GM19467 (cell line): ENCODE measurements around the gene SLC38A1.
"Not testable (repeated sequence)": the region's sequence is repeated elsewhere in the genome, so short reads cannot be mapped to it uniquely, and the experiment has no call there.

Experiments
- ATAC-seq: cut with Tn5 transposase; IDR thresholded peaks from one replicate; pipeline ENCODE4 v1.9.1; 2021; ENCODE audit warnings: mild to moderate bottlenecking, moderate library complexity; ENCODE audit not compliant: unreplicated experiment

Gene SLC38A1

DNA sequence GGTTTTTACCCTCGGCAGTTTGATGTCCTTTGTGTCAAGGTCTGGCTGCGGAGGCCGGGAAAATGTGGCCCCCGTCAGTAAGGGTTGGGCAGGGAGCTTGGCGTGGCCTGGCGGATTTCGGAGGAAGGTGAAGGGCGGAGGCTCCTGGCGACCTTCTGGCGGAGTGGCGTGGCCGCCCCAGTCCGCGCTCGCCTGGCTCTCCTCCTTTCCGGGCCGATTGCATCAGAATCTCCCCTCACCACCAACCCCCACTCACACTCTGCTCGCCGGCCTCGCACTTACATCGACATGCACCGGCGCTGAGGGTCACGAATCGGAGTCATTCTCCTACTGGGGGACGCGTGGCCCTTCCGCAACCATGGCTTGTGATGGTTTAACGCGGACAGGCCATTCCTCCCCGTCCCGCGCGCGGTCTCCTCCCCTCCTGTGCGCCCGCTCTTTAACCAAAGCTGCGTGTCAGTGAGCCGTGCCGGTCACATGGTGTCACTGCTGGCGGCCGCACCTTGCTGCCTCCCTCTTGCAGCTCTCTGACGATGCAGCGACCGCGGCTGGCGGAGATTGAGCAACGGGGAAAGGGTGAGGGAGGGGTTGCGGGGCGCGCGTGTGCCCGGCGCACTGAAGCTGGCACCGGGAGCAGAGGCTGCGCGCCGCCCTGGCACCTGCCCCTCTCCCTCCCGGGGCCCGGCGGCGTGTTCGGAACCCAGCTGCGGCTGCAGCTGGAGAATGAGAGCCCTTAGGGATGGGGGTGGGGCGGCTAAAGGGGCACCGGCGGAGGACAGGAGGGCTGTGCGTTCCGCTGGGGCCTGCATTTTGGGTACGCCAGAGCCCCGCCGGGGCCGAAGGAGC, at the start of gene SLC38A1:
Gene SLC38A1 (minus strand): TSS at position 461 of the 846 bp plus-strand sequence. CDS start 29,243 bp downstream, outside the sequence.
- peak; percentile 63 for ATAC-seq

GRCh38 chr12:46318037-46318436, 49.2 kb upstream of the SLC38A1 start:
- ATAC-seq, result no peak

- ATAC-seq, result no peak
These were observed 35.2 kb upstream of the SLC38A1 start for GRCh38 chr12:46304070-46304469.

DNA sequence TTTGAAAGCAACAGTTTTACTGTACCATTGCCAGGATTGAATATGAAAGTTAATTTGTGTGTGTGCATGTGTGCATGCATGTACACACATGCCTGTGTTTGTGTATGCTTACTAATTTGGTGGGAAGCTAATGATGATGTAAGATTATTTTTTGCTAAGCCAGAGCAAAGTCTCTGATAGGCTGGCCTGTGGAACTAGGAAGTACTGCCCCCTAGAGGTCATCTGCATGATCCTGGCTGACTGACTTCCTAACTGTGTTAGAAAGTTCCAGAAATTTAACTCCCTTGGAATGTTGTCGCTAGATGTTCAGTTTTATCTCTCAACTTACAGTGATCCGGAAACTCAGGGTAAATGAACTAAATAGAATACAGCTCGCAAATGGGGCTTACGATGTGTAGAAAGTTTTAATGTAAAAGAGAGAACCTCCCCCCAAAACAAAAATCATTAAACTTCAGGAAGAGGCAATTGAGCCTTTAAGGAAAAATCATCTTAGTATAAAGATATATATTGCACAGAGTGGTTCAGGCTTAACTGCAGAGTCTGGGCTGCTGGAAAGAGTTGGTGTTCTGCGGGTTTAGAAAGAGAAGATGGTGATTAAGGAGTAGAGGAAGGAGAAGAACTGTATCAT, 34.3 kb upstream of the SLC38A1 start:
- peak; percentile 54 for ATAC-seq

- ATAC-seq, result no peak
These were observed 32.1 kb upstream of the SLC38A1 start for GRCh38 chr12:46300910-46301309.

GRCh38 chr12:46299851-46300250, 31.0 kb upstream of the SLC38A1 start:
- ATAC-seq, result no peak

- no peak for ATAC-seq
These were observed 29.4 kb upstream of the SLC38A1 start for GRCh38 chr12:46298261-46298660.

- no peak for ATAC-seq
These were observed 28.0 kb upstream of the SLC38A1 start for GRCh38 chr12:46296822-46297221.

DNA sequence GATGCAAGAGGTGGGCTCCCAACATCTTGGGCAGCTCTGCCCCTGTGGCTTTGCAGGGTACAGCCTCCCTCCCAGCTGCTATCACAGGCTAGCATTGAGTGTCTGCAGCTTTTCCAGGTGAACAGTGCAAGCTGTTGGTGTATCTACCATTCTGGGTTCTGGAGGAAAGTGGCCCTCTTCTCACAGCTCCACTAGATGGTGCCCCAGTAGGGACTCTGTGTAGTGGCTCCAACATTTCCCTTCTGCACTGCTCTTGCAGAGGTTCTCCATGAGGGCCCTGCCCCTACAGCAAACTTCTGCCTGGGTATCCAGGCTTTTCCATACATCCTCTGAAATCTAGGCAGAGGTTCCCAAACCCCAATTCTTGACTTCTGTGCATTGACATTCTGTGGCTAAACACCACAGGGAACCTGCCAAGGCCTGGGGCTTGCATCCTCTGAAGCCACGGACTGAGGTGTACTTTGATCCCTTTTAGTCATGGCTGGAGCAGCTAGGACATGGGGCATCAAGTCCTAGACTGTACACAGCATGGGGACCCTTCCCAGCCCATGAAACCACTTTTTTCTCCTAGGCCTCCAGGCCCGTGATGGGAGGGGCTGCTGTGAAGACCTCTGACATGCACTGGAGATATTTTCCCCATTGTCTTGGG, 24.0 kb upstream of the SLC38A1 start:
- ATAC-seq, result no peak

DNA sequence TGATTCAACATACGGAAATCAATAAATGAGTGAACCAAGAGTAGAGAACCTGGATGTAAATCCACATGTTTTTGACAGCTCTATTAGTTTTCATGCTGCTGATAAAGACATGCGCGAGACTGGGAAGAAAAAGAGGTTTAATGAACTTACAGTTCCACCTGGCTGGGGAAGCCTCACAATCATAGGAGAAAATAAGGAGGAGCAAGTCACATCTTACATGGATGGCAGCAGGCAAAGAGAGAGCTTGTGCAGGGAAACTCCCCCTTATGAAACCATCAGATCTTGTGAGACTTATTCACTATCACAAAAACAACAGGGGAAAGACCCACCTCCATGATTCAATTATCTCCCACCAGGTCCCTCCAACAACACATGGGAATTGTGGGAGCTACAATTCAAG, 23.1 kb upstream of the SLC38A1 start:
- ATAC-seq, result not testable (repeated sequence)

- not testable (repeated sequence) for ATAC-seq
These were observed 16.3 kb upstream of the SLC38A1 start for GRCh38 chr12:46285177-46285576.

GRCh38 chr12:46282829-46283228, 14.0 kb upstream of the SLC38A1 start:
- ATAC-seq, result no peak

GRCh38 chr12:46276756-46277155, 7.9 kb upstream of the SLC38A1 start:
- ATAC-seq, result no peak

- no peak for ATAC-seq
These were observed 3.0 kb upstream of the SLC38A1 start for GRCh38 chr12:46271863-46272262.

- peak; percentile 10 for ATAC-seq
These were observed 792 bp upstream of the SLC38A1 start for GRCh38 chr12:46269429-46270241.

DNA sequence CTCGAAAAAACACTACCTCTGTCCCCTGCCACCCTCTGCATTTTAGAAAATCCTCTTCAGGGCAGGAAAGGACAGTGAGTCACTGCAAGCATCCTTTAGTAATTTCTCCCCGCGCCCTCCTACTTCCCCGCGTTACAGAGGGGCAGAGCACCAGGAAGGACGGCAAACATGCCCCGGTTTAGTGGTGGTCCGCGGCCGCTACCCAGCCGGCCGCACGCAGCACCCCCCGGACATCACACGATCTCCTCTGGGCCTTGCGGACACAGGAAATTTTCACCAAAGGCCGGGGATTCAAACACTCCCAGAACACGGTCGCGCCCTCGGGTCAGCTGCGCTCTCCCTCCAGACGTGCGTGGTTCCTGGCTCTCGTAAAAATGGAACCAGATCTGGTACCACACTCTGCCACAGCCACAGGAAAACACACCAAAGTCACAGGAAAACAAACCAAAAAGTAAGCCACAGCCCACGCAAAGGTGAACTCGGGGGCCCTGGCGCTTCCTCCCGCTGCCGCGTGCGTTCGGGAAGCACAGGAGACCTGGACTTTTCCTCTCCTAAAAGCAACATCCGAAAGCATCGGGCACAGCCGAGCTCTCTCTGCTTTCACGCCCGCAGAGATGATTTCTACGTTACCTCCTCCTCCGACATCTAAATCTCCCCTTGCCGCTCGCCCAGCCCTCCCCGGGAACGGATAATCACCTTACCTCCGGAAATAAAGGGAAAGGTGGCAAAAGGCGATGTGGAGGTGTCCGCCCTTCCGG, 839 bp downstream of the SLC38A1 start:
- ATAC-seq, result no peak

- ATAC-seq, result no peak
These were observed 1.3 kb downstream of the SLC38A1 start for GRCh38 chr12:46267575-46267824.

DNA sequence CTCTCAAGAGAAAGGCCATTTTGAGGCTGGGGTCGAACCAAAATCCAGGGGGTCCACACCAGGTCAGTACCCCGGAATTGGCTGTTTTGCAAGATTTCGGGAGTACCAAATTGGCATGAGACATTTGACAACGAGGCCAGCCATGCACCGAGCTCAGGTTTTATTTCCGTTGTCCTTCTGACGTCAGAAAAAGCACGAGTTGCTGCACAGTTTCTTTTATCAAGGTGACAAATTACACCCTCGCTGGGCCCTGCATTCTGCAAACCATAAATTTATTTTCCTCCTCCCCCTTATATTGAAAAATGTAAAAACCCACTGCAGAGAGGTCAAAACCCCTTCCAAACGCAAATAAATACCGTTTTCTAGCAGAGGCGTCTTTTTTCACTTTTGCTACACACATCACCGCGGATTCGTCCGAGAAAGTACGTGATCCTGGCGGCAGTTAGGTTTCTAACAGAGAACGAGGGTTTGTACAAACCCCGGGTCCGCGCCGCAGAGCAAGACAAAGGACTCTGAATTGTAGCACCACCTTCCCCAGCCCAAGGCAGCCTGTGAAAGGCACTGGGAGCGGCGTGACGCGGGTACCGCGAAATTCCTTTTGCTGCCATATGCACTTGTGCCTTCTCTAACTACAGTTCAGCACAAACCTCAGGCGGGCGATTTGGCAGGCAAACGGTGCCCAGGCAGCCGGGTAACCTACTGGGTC, 1.8 kb downstream of the SLC38A1 start:
- no peak for ATAC-seq

GRCh38 chr12:46266382-46266791, 2.5 kb downstream of the SLC38A1 start:
- ATAC-seq, result no peak

DNA sequence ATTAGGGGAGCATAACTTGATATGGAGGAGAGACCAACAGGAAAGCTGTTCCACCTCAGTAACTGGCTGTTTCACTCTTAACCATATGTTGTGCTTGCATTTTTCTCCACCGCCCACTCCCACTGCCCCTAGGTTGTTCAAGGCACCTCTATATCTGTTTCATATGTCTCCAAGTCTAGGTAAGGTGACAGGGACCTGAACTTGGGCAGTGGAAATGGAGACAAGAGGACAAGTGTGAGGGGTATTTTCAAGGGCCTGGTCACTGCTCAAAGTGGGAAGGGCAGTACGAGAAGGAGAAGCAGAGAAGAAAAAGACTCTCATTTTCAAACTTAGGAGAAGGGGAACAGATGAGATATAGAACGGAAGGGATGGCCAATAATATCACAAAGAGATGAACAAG, 3.1 kb downstream of the SLC38A1 start:
- ATAC-seq, result no peak
